ELF-1 (cell line): ENCODE data around the gene TFAP2C.
"Not testable (repeated sequence)": the region's sequence is repeated elsewhere in the genome, so short reads cannot be mapped to it uniquely, and the experiment has no call there.

ENCODE experiments used
- DNase-seq: peaks from one replicate; pipeline ENCODE4 v3.0.0-alpha.2; 2016; ENCODE audit warnings: low read depth, low spot score

Gene TFAP2C

DNA sequence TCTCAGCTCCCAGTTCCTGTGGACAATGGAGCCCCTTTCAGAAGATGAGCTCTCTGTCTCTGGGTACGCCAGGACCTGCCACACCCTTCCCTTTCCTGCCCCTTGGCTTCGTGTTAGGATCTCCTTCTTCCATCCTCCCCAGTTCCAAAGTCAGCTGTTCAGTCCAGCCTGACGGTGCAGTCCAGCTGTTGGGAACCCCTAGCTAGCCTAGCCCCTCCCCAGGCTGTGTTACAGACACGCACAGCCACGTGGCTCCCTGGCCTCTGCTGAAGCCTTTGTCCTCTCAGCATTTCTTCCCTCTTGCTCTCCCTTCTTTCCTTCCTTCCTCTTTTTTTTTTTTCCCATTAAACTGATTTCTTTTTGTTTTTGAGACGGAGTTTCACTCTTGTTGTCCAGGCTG is 12.4 kb upstream of the TFAP2C start:
- DNase-seq: no peak

- DNase-seq: no peak
Observed at GRCh38 chr20:56617489-56617888, 11.6 kb upstream of the TFAP2C start.

GRCh38 chr20:56621730-56622129 is 7.4 kb upstream of the TFAP2C start:
- no peak for DNase-seq

GRCh38 chr20:56623930-56624329 is 5.2 kb upstream of the TFAP2C start:
- not testable (repeated sequence) for DNase-seq

GRCh38 chr20:56624786-56625681 is 4.1 kb upstream of the TFAP2C start:
- DNase-seq: peak; percentile 84

GRCh38 chr20:56625837-56626236 is 3.3 kb upstream of the TFAP2C start:
- DNase-seq: peak; percentile 54

GRCh38 chr20:56626367-56627121 is 2.6 kb upstream of the TFAP2C start:
- peak; percentile 89 for DNase-seq

DNA sequence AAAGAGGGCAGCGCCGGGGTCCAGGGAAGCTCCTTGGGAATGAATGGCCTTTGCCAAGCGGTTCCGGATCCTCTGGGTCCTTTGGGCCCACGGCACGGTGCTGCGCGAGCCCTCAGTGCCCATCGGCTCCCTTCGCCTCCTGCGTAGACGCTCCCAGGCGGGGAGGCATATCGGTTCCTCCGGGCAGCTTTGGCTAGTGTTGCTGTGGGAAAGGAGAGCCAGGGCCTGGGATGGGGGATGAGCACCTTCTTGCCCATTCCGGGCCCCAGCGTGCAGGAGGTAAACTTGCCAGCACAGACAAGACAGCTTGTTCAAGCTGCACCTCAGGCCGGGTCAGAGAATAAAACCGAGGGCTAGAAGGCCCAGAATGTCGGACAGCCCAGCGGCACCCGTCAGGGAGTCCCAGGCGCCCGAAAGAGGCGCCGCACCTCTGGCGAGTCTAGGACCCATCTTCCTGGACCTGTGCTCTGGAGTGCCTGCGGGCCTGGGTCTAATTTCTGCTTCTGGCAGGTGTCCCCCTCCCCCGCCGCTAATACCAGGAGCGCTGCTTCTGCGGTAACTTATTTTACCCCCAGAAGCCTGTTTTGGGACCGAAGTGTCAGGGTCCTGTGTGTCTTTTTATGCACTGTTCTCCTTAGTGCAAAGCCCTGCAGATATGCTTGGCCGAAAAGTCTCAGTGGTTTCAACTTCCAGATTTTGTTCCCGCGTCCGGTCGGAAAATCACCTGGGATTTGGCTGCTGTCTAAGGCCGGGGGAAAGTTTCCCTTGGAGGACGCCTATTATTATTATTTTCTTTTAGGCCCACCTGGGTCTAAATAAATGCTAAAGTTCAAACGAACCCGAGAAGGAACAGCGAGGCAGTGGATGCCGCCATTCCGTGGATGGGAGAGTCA is 1.7 kb upstream of the TFAP2C start:
- DNase-seq: peak; percentile 56

GRCh38 chr20:56628015-56628872 is 862 bp upstream of the TFAP2C start:
- peak; percentile 79 for DNase-seq

GRCh38 chr20:56629464-56630085 is 469 bp downstream of the TFAP2C start:
- DNase-seq: no peak

- peak; percentile 92 for DNase-seq
Observed at GRCh38 chr20:56630086-56630493, 984 bp downstream of the TFAP2C start.

DNA sequence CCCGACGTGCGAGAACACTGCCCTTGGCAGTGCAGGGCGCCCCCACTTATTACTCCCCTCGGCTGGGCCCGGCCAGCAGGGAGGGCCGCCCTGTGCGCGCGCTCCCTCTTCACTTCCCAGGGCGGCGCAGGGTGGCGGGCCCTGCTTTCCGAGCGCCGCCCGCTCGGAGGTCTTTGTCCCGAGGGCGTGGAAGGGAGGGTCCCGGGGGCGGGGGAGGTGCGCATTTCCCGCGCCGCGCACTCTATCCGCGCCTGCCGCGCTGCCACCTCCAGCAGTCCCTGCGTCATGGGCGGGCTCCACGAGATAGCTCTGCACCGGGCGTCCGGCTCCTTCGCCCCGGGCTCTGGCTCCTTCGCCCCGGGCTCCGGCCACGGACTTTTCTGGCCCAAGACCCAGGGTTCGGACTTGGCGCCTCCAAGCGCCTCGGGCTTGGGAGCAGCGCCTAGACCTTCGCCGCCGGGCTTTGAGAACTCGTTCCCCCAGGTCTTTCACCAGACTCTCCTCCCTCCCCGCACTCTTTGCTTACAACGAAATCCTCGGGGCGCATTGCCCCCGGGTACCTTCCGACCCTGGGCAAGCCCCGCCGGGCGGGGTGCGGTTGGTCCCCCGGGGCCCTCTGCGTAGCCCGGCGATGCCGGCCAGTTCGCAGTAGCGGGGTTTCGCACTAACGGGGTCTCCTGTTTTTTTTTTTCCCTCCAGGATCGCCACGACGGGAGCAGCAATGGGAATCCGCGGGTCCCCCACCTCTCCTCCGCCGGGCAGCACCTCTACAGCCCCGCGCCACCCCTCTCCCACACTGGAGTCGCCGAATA is 1.6 kb downstream of the TFAP2C start:
- peak; percentile 76 for DNase-seq

- peak; percentile 30 for DNase-seq
Observed at GRCh38 chr20:56631318-56631989, 2.3 kb downstream of the TFAP2C start.

GRCh38 chr20:56631990-56632327 is 2.9 kb downstream of the TFAP2C start:
- DNase-seq: no peak

GRCh38 chr20:56634307-56634706 is 5.2 kb downstream of the TFAP2C start:
- DNase-seq: no peak

- DNase-seq: no peak
Observed at GRCh38 chr20:56634735-56635385, 5.8 kb downstream of the TFAP2C start.

DNA sequence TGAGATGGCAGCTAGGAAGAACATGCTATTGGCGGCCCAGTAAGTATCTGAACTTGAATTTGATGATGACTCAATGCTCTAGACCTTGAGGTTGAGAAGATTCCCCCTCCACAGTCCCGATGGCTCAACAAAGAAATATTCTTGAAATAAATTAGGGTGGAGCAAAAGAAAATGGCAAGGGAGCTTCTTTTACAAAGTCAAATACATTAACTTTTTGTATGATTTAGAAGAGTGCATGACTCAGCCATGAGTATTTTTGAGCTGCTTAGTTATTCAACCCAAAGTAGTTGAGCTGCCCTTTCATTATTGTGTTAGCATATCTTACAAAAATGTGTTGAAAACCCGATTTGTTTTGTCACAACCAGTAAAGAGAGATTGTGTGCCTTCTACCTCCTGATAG is 7.6 kb downstream of the TFAP2C start:
- no peak for DNase-seq

GRCh38 chr20:56637576-56637975 is 8.5 kb downstream of the TFAP2C start:
- DNase-seq: no peak
